ENCODE measurements around the gene LRRC73. TPM values are rescaled to one million over a fixed set of nuclear protein-coding genes. Genes with fewer than 3 reads are reported as not detected.

The LRRC73 gene
- total RNA-seq, 1 experiment from 2014 or later, result 0.22 TPM

DNA sequence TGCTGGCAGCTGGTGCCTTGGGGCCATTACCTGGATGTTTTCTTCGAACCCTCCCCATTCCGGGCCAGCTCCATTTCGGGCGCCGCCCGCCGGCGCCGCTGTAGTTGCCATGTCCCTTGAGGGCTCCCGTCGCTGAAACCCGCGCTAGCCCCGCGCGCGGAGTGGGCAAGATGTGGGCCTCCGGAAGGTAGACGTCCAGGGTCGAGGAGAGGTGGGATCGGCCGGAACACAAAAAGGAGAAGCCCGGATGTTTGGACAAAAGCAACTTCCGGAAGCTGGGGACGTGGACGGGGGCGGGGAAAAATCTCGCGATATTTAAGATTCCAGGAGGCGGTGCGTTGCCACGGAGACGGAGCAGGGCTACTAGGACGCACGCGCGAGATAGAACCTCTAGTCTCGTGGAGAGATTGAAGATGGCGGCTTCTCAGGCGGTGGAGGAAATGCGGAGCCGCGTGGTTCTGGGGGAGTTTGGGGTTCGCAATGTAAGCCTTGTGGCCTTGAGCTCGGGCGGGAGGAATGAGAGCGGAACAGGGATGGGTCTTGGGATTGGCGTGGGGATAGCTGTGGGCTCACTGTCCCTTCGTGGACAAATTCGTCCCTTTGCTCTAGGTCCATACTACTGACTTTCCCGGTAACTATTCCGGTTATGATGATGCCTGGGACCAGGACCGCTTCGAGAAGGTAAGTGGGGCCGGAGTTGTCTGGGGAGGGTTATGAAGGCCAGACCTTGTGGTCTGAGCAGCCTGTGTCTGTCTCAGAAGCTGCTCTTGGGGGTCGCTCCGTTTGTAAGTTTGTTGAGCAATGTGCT is 6.8 kb upstream of the LRRC73 start, which contains the start of the genes POLR1C and YIPF3:
Gene POLR1C (plus strand): TSS at position 393 of the 808 bp plus-strand sequence. CDS start 21 bp downstream, at position 414.
Gene YIPF3 (minus strand): TSS at position 230 of the 808 bp plus-strand sequence. CDS start 119 bp downstream, at position 111.
- H3K79me2 ChIP-seq (ENCODE audit: low read length), result peaks cover 59% of the 10 kb centered on the region
- TF ChIP-seq EZH2phosphoT487 (IDR thresholded peaks at IDR 0.05; ENCODE audit: borderline replicate concordance, low read length) (no peak), EZH2 (IDR thresholded peaks at IDR 0.05; ENCODE audit: low read length, unreplicated experiment) (no peak)
- TF ChIP-seq, protein P1, sequence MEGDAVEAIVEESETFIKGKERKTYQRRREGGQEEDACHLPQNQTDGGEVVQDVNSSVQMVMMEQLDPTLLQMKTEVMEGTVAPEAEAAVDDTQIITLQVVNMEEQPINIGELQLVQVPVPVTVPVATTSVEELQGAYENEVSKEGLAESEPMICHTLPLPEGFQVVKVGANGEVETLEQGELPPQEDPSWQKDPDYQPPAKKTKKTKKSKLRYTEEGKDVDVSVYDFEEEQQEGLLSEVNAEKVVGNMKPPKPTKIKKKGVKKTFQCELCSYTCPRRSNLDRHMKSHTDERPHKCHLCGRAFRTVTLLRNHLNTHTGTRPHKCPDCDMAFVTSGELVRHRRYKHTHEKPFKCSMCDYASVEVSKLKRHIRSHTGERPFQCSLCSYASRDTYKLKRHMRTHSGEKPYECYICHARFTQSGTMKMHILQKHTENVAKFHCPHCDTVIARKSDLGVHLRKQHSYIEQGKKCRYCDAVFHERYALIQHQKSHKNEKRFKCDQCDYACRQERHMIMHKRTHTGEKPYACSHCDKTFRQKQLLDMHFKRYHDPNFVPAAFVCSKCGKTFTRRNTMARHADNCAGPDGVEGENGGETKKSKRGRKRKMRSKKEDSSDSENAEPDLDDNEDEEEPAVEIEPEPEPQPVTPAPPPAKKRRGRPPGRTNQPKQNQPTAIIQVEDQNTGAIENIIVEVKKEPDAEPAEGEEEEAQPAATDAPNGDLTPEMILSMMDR (conservative IDR thresholded peaks at IDR 0.05; ENCODE audit: low read depth, low read length), result no peak
- peak within 1 kb of the TSS; percentile 51 for H3K27ac ChIP-seq (ENCODE audit: low read length)
- H3K27me3 ChIP-seq (ENCODE audit: low read length), result no peaks in the 10 kb centered on the region
- peaks cover 16% of the 10 kb centered on the region for H3K4me1 ChIP-seq (ENCODE audit: insufficient read depth, low read length)
- H3K9me2 ChIP-seq (replicated peaks; ENCODE audit: low read length), result no peaks in the 10 kb centered on the region
- peak within 1 kb of the TSS; percentile 91 for H3K4me2 ChIP-seq (ENCODE audit: low read length)
- TSS peak; percentile 73 for BruUV-seq (replicated peaks)
- H3K4me3 ChIP-seq (ENCODE audit: low read length), result peak within 1 kb of the TSS; percentile 98
- ATAC-seq (peak; percentile 90), DNase-seq (peak; percentile 99)
- H3F3A ChIP-seq (ENCODE audit: low read length, unreplicated experiment), result no peaks in the 10 kb centered on the region
- ChIA-PET CTCF (interaction anchor here (0.6 kb wide), 1 partner anchor 147 kb away, joined by 3 read pairs; the partner anchor contains the start of gene ZNF318), POLR2A (ENCODE audit: unreplicated experiment) (no interaction called here)
- intact Hi-C loops (cut with micrococcal nuclease), result no loop called here
- peaks cover 22% of the 10 kb centered on the region for H4K20me1 ChIP-seq (ENCODE audit: low read length)
- H2AFZ ChIP-seq (ENCODE audit: low read length), result peak within 1 kb of the TSS; percentile 74
- peaks cover 40% of the 10 kb centered on the region for H3K36me3 ChIP-seq (ENCODE audit: low read depth, low read length)
- no peaks in the 10 kb centered on the region for H3K9me3 ChIP-seq (ENCODE audit: low read length)
- peak within 1 kb of the TSS; percentile 99 for H3K9ac ChIP-seq (ENCODE audit: low read length)

DNA sequence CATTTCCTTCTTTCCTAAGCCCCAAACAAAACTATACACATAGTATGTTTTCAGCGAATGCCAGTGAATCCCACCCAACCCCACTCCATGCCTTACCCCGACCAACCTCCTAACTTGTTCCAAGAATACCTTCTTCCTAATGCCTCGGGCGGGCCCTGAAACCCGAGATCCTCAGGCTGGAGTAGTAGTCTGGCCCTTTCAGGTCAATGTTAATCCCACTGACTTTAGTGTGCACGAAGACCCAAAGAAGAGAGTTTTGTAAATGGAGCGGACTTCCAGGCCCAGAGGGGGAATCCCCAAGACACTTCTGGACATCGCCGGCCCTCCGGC is 6.2 kb upstream of the LRRC73 start:
- Histone ChIP-seq H3K9me2 (replicated peaks; ENCODE audit: low read length) (no peaks in the 10 kb centered on the region), H4K20me1 (ENCODE audit: low read length) (peaks cover 22% of the 10 kb centered on the region), H3K9me3 (ENCODE audit: low read length) (no peaks in the 10 kb centered on the region), H3K4me1 (ENCODE audit: insufficient read depth, low read length) (peaks cover 16% of the 10 kb centered on the region), H3F3A (ENCODE audit: low read length, unreplicated experiment) (peaks cover 4% of the 10 kb centered on the region), H3K36me3 (ENCODE audit: low read depth, low read length) (peaks cover 34% of the 10 kb centered on the region), H3K79me2 (ENCODE audit: low read length) (peaks cover 59% of the 10 kb centered on the region), H3K4me3 (ENCODE audit: low read length) (peak overlapping the region; percentile 98), H3K4me2 (ENCODE audit: low read length) (peak overlapping the region; percentile 86), H3K27me3 (ENCODE audit: low read length) (no peaks in the 10 kb centered on the region), H3K27ac (ENCODE audit: low read length) (peak overlapping the region; percentile 17), H3K9ac (ENCODE audit: low read length) (peak overlapping the region; percentile 99), H2AFZ (ENCODE audit: low read length) (peak overlapping the region; percentile 74)
- DNase-seq (no peak), ATAC-seq (peak; percentile 23; the same call in 1 of the 2 replicates)
- intact Hi-C loops (cut with micrococcal nuclease), result no loop called here
- TSS peak; percentile 62 for BruUV-seq (replicated peaks)
- ChIA-PET POLR2A (ENCODE audit: unreplicated experiment) (interaction anchor here (0.7 kb wide), 1 partner anchor 8 kb away, joined by 3 read pairs; no protein-coding TSS in a partner anchor), CTCF (interaction anchor here (0.6 kb wide), 1 partner anchor 147 kb away, joined by 3 read pairs; the partner anchor contains the start of gene ZNF318)
- TF ChIP-seq EZH2phosphoT487 (IDR thresholded peaks at IDR 0.05; ENCODE audit: borderline replicate concordance, low read length) (no peak), EZH2 (IDR thresholded peaks at IDR 0.05; ENCODE audit: low read length, unreplicated experiment) (no peak)
- TF ChIP-seq, protein P1 (conservative IDR thresholded peaks at IDR 0.05; ENCODE audit: low read depth, low read length), result no peak

All from PC-3 (cell line).